ENCODE results near the gene SLC29A3.

Gene SLC29A3

DNA sequence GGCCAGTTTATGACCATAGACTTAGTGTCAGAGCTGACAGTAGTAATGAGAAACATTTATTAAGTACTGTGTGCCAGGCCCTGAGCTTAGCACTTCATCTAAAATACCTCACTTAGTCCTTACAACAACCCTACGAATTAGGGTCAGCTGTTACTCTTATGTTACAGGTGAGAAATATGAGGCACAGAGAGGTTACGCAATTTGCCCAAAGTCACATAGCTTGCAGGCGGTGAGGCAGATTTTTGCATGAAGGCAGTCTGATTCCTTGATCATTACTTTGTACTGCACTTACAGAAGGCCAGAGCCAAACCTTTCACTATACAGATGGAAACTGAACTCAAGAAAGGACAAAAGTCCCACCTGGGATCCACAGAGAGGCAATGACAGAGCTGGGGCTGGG lies 87.8 kb downstream of the SLC29A3 start:
- FAIRE-seq (no peak), DNase-seq (ENCODE audit: insufficient read length, low spot score) (no peak)
- TF ChIP-seq POLR2AphosphoS5 (IDR thresholded peaks at IDR 0.05; ENCODE audit: low read depth, low read length) (no peak), SPI1 (IDR thresholded peaks at IDR 0.05; ENCODE audit: low read depth, low read length) (no peak), POLR2A (IDR thresholded peaks at IDR 0.05; ENCODE audit: low read depth, low read length) (no peak)

DNA sequence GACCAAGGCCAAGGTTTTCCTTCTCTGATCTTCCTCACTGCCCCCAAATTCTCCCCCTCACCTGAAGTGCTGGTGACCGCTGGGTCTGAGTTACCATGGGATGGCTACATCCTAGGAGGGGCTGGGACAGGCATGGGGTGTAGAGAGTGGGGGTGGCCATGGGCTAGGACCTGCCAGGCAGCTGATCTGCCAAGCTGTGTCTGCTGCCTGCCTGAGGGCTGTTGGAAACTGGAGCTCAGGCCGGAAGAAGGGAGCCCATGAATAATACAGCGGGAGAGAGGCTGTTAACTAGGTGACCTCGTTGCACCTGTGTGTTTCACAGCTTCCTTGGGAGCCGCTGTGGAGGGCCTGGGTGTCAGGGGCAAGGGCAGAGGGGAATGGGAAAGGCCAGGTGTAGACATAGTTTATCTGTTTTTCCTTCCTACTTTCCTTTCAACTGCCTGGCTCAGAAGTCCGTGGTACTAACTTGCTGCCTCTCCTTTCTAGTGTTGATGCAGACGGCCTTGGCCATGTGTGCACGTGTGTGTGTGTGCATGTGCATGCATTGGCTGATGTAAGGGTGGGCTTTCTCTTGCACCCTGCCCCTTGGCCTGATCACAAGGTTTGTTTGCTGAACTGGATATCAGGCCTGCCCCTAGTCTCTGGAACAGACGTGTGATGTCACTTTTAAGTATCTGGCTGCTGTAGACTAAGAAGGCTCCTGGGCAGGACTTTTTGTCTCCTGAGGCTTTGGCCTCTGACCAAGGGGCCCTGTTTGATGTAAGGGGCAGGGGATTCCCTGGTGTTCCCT lies 89.6 kb downstream of the SLC29A3 start:
- DNase-seq (ENCODE audit: insufficient read length, low spot score): no peak
- TF ChIP-seq POU2F2 (IDR thresholded peaks at IDR 0.05; ENCODE audit: low read depth, low read length): no peak
- no peak for TF ChIP-seq TAF1 (IDR thresholded peaks at IDR 0.05; ENCODE audit: low read depth, low read length)
- no peak for TF ChIP-seq POLR2A (IDR thresholded peaks at IDR 0.05; ENCODE audit: low read depth, low read length)
- TF ChIP-seq SPI1 (IDR thresholded peaks at IDR 0.05; ENCODE audit: low read depth, low read length): no peak
- no peak for TF ChIP-seq POLR2AphosphoS5 (IDR thresholded peaks at IDR 0.05; ENCODE audit: low read depth, low read length)
- no peak for TF ChIP-seq PAX5 (IDR thresholded peaks at IDR 0.05; ENCODE audit: insufficient read depth, low read length, severe bottlenecking)
- no peak for FAIRE-seq

DNA sequence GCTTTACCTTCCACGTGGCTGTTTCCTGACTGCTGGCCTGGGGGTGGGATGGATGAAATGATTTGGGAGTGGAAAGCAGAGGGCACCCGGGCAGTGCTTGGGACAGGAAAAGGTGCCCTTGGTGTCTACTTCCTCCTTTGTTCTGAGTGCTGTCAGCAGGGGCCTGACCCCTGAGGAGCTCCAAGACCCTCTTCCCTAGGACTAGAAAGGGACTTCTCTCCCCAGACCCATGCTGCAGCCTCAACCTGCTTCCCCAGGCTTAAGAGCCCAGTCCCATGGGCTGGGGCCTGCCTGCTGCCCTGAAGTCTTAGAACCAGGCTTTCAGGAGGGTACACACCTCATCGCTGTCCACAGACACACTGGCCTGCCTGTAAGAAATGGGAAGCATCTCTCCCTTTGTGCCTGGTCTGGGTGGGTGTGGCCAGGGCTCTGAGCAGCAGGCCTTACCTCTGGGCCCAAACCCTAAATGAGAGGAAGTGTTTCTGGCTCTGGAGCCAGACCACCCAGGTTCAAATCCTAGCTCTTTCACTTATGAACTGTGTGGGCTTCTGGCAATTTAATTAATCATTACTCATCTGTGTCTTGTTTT lies 90.6 kb downstream of the SLC29A3 start:
- no peak for FAIRE-seq

More for the DNA sequence above, 90.6 kb downstream of the SLC29A3 start:
- TF ChIP-seq TAF1 (IDR thresholded peaks at IDR 0.05; ENCODE audit: low read depth, low read length) (no peak), POU2F2 (IDR thresholded peaks at IDR 0.05; ENCODE audit: low read depth, low read length) (no peak), PAX5 (IDR thresholded peaks at IDR 0.05; ENCODE audit: insufficient read depth, low read length, severe bottlenecking) (no peak), SPI1 (IDR thresholded peaks at IDR 0.05; ENCODE audit: low read depth, low read length) (no peak), POLR2AphosphoS5 (IDR thresholded peaks at IDR 0.05; ENCODE audit: low read depth, low read length) (no peak), POLR2A (IDR thresholded peaks at IDR 0.05; ENCODE audit: low read depth, low read length) (no peak)
- DNase-seq (ENCODE audit: insufficient read length, low spot score): no peak

Measured in GM12891 (cell line).